GM12875 (cell line): ENCODE results near the gene MAPK8.

ENCODE experiments used
- H3K4me3 ChIP-seq: one replicate; pipeline ENCODE4 v1.5.1; 2011; ENCODE audit warnings: low read depth, low read length, control low read depth
- TF ChIP-seq, protein P1 (sequence below): IDR thresholded peaks from 2 replicates; pipeline ENCODE4 v1.5.1; 2011; ENCODE audit warnings: low read depth, mild to moderate bottlenecking, control low read depth, inconsistent platforms, low read length, moderate library complexity, borderline replicate concordance; ENCODE audit not compliant: insufficient read depth

Gene MAPK8

DNA sequence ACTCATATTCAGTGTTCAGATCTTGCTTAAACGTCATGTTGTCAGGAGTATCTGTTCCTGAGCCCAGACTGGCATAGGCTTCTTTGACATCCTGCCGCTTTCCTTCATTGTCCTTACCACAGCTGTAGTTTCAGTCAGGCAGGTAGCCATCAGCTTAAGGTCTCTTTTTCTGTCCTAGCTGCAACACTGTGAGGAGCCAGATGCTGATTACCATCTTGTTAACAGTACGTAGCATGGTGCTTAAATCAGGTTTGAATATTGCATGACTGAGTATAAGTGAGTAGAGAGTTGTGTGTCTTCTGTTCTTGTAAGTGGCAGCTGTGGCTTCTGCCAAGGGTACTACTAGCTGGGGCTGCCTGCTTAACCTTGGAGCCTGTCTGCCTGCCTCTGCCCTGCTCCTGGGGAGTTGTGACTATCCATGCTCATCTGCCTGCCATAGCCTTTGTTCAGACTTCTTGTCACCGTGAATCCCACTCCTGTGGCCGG lies 92.6 kb downstream of the MAPK8 start:
- no peak overlapping the region for H3K4me3 ChIP-seq
- TF ChIP-seq, protein P1, sequence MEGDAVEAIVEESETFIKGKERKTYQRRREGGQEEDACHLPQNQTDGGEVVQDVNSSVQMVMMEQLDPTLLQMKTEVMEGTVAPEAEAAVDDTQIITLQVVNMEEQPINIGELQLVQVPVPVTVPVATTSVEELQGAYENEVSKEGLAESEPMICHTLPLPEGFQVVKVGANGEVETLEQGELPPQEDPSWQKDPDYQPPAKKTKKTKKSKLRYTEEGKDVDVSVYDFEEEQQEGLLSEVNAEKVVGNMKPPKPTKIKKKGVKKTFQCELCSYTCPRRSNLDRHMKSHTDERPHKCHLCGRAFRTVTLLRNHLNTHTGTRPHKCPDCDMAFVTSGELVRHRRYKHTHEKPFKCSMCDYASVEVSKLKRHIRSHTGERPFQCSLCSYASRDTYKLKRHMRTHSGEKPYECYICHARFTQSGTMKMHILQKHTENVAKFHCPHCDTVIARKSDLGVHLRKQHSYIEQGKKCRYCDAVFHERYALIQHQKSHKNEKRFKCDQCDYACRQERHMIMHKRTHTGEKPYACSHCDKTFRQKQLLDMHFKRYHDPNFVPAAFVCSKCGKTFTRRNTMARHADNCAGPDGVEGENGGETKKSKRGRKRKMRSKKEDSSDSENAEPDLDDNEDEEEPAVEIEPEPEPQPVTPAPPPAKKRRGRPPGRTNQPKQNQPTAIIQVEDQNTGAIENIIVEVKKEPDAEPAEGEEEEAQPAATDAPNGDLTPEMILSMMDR: no peak

DNA sequence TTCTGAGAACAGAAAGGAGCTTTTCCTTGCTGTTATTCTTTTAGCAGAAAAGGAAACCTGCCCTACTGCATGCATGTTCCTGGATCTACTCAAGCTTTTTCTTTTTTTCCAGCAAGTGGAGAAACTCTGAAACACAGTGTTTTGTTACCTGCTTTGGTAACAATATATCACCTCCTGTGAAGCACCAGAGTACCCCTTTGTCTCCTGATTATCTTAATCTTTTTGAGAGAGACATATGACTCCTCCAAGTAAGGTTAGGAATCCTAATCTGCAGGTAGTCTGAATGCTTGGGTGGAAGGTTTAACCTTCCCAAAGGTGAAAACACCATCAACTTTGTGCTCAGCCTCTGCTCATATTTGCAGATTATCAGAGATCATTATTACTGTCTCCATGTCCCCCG lies 93.1 kb downstream of the MAPK8 start:
- TF ChIP-seq, protein P1: no peak
- H3K4me3 ChIP-seq: no peak overlapping the region

DNA sequence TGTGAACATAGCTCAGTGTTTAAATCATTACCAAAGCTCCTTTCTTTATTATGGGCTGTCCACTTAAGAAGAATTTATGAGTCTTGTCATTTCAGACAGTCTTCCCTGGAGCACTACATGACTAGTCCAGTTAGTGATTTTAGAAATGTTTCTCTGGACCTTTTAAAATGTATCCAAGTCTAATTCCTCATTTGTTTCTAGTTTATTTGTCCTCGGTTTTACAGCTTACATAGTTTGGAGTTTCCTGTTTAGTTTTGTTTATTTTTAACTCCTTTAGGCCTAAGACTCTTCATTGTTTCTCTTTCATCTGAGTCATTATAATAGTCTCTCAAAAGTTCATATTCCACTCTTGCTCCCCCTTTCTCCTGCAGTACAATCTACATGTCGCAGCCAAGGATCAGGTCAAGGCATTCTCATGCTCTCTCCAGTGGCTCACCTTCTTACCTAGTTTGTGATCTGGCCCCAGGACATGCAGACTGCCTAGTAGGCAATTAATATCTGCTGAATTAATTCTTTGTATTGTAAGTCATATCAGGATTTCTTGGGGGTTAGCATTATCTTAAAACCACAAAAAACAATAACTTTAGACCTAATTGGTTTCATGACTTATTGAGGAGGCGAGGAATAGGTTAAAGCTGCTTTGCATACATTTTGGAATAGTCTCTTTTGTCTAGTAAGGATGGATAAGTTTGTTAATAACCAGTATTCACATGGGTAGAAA lies 93.8 kb downstream of the MAPK8 start:
- TF ChIP-seq, protein P1: no peak
- no peak overlapping the region for H3K4me3 ChIP-seq

DNA sequence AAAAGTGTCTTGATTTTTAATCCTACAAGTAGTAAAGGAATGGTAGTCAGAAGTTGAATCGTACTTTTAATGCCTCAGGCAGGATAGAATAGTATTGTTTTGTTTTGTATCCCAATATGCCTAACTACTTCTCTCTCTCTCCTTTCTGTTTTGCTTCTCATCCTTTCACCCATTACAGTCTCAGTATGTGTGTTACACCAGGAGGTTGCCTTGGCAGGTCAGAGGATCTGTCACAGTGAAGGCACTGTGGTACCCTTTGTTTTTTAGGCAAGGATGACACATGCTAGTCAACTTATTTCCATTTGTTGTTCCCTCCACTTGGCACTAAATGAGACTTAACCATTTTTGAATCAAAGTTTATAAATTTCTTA lies 94.4 kb downstream of the MAPK8 start:
- no peak overlapping the region for H3K4me3 ChIP-seq
- TF ChIP-seq, protein P1: no peak

DNA sequence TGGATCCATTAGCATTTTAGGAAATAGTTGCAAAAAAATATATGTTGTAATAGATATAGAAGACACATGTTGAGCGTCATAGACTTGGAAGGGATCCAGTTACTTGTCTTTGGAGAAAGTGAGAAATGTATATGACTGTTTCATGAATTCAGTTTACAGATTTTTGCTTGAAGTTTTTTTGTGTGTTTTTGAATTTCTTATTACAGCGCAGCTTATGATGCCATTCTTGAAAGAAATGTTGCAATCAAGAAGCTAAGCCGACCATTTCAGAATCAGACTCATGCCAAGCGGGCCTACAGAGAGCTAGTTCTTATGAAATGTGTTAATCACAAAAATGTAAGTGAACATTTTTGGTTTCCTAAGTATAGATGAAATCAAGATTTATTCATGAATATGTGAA lies 98.2 kb downstream of the MAPK8 start:
- no peak overlapping the region for H3K4me3 ChIP-seq
- TF ChIP-seq, protein P1: no peak

DNA sequence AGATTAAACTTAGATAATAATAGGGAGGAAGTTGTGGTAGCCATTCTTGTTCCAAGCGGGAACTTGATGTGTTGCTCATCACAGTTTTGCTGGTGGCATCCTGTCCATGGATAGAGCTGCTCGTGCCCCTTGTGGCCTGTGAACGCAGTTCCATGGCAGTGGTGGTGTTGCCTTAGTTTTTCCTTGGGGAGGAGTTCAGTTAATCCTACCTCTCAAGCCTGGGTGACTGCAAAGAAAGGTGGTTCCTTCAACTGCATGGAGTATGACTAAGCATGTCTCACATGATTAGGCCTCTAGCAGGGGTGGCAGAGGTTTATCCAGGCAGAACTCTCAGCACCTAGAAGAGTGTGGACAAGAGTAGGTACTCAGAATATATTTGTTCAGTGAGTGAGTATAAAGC lies 99.7 kb downstream of the MAPK8 start:
- TF ChIP-seq, protein P1: no peak
- no peak overlapping the region for H3K4me3 ChIP-seq

DNA sequence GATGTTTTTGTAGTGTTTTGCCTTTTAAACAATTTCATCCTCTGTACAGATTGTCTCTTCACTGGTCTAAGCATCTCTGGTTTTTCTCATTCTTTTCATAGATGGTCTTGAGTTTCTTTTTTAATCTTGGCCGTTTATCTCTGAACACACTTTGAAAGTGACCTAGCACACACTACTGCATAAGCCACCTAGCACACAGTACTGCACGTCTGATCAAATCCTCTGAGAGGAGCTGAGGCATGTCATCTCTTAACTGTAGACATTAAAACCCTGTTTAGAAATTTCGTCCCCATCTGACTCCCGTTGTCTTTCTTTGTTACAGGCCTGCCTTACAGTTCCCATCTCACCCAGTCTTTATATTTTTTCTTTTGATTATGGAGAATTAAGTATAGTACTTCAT lies 100.2 kb downstream of the MAPK8 start:
- TF ChIP-seq, protein P1: no peak
- no peak overlapping the region for H3K4me3 ChIP-seq
